Thyroid gland (tissue), 4 donors: ENCODE measurements around the gene NSG1.
"Not testable (repeated sequence)": the region's sequence is repeated elsewhere in the genome, so short reads cannot be mapped to it uniquely, and the experiment has no call there.

Source experiments
- POLR2A ChIP-seq, 2 donors: fragments of 450-650 bp; IDR thresholded peaks; one replicate each; pipeline ENCODE4 v1.6.1; 2017; ENCODE audit warnings: antibody characterized with exemption in 2 of 2, mild to moderate bottlenecking in 2 of 2, moderate library complexity in 1 of 2
- TF ChIP-seq, protein P1 (sequence below), 6 experiments: fragments of 200-600 bp in 3 of 6; fragments of 450-650 bp in 3 of 6; sonication (generic) in 3 of 6; IDR thresholded peaks; one replicate each; pipeline ENCODE4 v1.5.1; 2016 to 2019; ENCODE audit warnings: antibody characterized with exemption in 6 of 6, mild to moderate bottlenecking in 2 of 6, inconsistent platforms in 1 of 6, moderate library complexity in 1 of 6

DNA sequence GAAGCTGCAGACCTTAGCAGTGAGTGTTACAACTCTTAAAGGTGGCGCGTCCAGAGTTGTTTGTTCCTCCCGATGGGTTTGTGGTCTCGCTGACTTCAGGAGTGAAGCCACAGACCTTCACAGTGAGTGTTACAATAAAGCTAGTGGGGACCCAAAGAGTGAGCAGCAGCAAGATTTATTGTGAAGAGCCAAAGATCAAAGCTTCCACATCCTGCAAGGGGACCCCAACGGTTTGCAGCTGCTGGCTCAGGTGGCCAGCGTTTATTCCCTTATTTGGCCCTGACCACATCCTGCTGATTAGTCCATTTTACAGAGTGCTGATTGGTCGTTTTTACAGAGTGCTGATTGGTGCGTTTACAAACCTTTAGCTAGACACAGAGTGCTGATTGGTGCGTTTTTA lies 38.3 kb upstream of the NSG1 start:
- not testable (repeated sequence) for TF ChIP-seq POLR2A (IDR thresholded peaks at IDR 0.05)
- TF ChIP-seq, protein P1, sequence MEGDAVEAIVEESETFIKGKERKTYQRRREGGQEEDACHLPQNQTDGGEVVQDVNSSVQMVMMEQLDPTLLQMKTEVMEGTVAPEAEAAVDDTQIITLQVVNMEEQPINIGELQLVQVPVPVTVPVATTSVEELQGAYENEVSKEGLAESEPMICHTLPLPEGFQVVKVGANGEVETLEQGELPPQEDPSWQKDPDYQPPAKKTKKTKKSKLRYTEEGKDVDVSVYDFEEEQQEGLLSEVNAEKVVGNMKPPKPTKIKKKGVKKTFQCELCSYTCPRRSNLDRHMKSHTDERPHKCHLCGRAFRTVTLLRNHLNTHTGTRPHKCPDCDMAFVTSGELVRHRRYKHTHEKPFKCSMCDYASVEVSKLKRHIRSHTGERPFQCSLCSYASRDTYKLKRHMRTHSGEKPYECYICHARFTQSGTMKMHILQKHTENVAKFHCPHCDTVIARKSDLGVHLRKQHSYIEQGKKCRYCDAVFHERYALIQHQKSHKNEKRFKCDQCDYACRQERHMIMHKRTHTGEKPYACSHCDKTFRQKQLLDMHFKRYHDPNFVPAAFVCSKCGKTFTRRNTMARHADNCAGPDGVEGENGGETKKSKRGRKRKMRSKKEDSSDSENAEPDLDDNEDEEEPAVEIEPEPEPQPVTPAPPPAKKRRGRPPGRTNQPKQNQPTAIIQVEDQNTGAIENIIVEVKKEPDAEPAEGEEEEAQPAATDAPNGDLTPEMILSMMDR (IDR thresholded peaks at IDR 0.05), result not testable (repeated sequence)
